Endothelial cell of umbilical vein (primary cell): ENCODE results near the gene MFAP2. TPM values are rescaled to one million over a fixed set of nuclear protein-coding genes. Genes with fewer than 3 reads are reported as not detected.

Experiments
- BruUV-seq: library from RNA; stranded (reverse); fragments of 400-500 nt; replicated peaks from 2 replicates; lab custom pipeline; 2021; lab: Mats Ljungman, UMichigan
- CTCF ChIA-PET: fragments of 300-600, 350-600 bp; sonication (Branson Sonifier 250); formaldehyde crosslinking; loops from one replicate; lab custom pipeline; 2021; ENCODE audit warnings: antibody characterized with exemption, inconsistent platforms; lab: Charles Lee
- POLR2A ChIA-PET: fragments of 300-600, 350-600 bp; sonication (Branson Sonifier 250); formaldehyde crosslinking; loops from one replicate; lab custom pipeline; 2021; ENCODE audit warnings: antibody characterized with exemption, inconsistent platforms; lab: Charles Lee
- DNase-seq: peaks from one replicate; pipeline ENCODE4 v3.0.0-alpha.2; 2011; ENCODE audit warnings: low read depth, low spot score
- FAIRE-seq: peaks from 2 replicates; lab custom pipeline; 2011; peaks lifted over from hg19 to GRCh38; lab: Jason Lieb, UNC
- H2AFZ ChIP-seq: 2 replicates; pipeline ENCODE4 v1.6.0; 2012; ENCODE audit warnings: low read depth, low read length, control low read depth, inconsistent platforms
- H3K27ac ChIP-seq: 2 replicates; pipeline ENCODE4 v1.5.1; 2011; ENCODE audit warnings: low read depth, mild to moderate bottlenecking, control low read depth, low read length, moderate library complexity; ENCODE audit not compliant: insufficient read depth
- H3K27me3 ChIP-seq, 2 experiments: 2 replicates each; pipeline versions ENCODE4 v1.6.0 to v1.6.1; 2011; ENCODE audit warnings: low read length in 2 of 2, mixed read lengths in 1 of 2; ENCODE audit not compliant: control insufficient read depth in 2 of 2, insufficient read depth in 2 of 2
- H3K36me3 ChIP-seq, 2 experiments: 2 replicates in 1 of 2; 3 replicates in 1 of 2; pipeline ENCODE4 v1.5.1; 2011; ENCODE audit warnings: low read length in 2 of 2, mild to moderate bottlenecking in 1 of 2, moderate library complexity in 1 of 2; ENCODE audit not compliant: control insufficient read depth in 2 of 2, insufficient read depth in 2 of 2; ENCODE audit errors: extremely low read depth in 1 of 2
- H3K4me1 ChIP-seq: 3 replicates; pipeline ENCODE4 v1.5.1; 2011; ENCODE audit warnings: mild to moderate bottlenecking, low read length; ENCODE audit not compliant: control insufficient read depth, insufficient read depth; ENCODE audit errors: extremely low read depth
- H3K4me2 ChIP-seq: 2 replicates; pipeline ENCODE4 v1.6.1; 2011; ENCODE audit warnings: low read length, control low read depth, mixed read lengths; ENCODE audit not compliant: insufficient read depth
- H3K4me3 ChIP-seq, 3 experiments: fragments of 200-600 bp in 1 of 3; sonication (generic), shearing (Covaris generic) in 1 of 3; replicated peaks in 1 of 3; 2 replicates each; pipeline ENCODE4 v1.5.1; 2011 to 2016; ENCODE audit warnings: control low read depth in 3 of 3, low read length in 3 of 3, mild to moderate bottlenecking in 2 of 3, inconsistent platforms in 1 of 3, low read depth in 1 of 3, moderate library complexity in 1 of 3; ENCODE audit not compliant: insufficient read depth in 1 of 3
- H3K79me2 ChIP-seq: 2 replicates; pipeline ENCODE4 v1.6.0; 2012; ENCODE audit warnings: low read length, inconsistent platforms; ENCODE audit not compliant: control insufficient read depth, insufficient read depth
- H3K9ac ChIP-seq: replicated peaks from 2 replicates; pipeline ENCODE3; 2011; ENCODE audit warnings: low read length, control low read depth; ENCODE audit not compliant: insufficient read depth; ENCODE audit errors: extremely low read depth
- H3K9me1 ChIP-seq: replicated peaks from 3 replicates; pipeline ENCODE4 v1.6.0; 2011; ENCODE audit warnings: mild to moderate bottlenecking, low read length; ENCODE audit not compliant: control insufficient read depth, insufficient read depth; ENCODE audit errors: extremely low read depth
- H3K9me3 ChIP-seq: replicated peaks from 2 replicates; pipeline ENCODE4 v1.5.1; 2012; ENCODE audit warnings: low read length, inconsistent platforms; ENCODE audit not compliant: control insufficient read depth, insufficient read depth
- H4K20me1 ChIP-seq: replicated peaks from 2 replicates; pipeline ENCODE3; 2011; ENCODE audit warnings: mild to moderate bottlenecking, low read length; ENCODE audit not compliant: control insufficient read depth, insufficient read depth; ENCODE audit errors: extremely low read depth
- CTCF ChIP-seq, 2 donors: IDR thresholded peaks; 1 replicate in 1 of 2; 2 replicates in 1 of 2; pipeline ENCODE4 v1.5.1; 2011; ENCODE audit warnings: low read length in 2 of 2, mild to moderate bottlenecking in 2 of 2, moderate library complexity in 2 of 2, control low read depth in 1 of 2, inconsistent platforms in 1 of 2, low read depth in 1 of 2; ENCODE audit not compliant: insufficient read depth in 1 of 2; ENCODE audit errors: extremely low read depth in 1 of 2
- EZH2 ChIP-seq: IDR thresholded peaks from 2 replicates; pipeline ENCODE4 v1.6.1; 2012; ENCODE audit warnings: borderline replicate concordance, low read depth, mild to moderate bottlenecking, moderate library complexity, low read length, inconsistent platforms; ENCODE audit not compliant: severe bottlenecking
- FOS ChIP-seq: IDR thresholded peaks from 2 replicates; pipeline ENCODE4 v1.6.1; 2011; ENCODE audit warnings: mild to moderate bottlenecking, low read length, moderate library complexity, borderline replicate concordance; ENCODE audit not compliant: insufficient read depth
- GATA2 ChIP-seq: IDR thresholded peaks from 2 replicates; pipeline ENCODE4 v1.7.0; 2011; ENCODE audit warnings: low read depth, mild to moderate bottlenecking, moderate library complexity, mixed read lengths, low read length; ENCODE audit not compliant: insufficient read length, insufficient read depth
- JUN ChIP-seq: IDR thresholded peaks from 2 replicates; pipeline ENCODE4 v1.6.1; 2011; ENCODE audit warnings: borderline replicate concordance, low read depth; ENCODE audit not compliant: insufficient read length, insufficient read depth
- MAX ChIP-seq: IDR thresholded peaks from 2 replicates; pipeline ENCODE4 v1.6.1; 2011; ENCODE audit not compliant: insufficient read depth, insufficient read length
- MYC ChIP-seq: IDR thresholded peaks from one replicate; pipeline ENCODE4 v1.6.1; 2011; ENCODE audit warnings: mild to moderate bottlenecking, low read depth, low read length
- POLR2A ChIP-seq: IDR thresholded peaks from 2 replicates; pipeline ENCODE4 v1.6.1; 2012; ENCODE audit warnings: low read depth, mild to moderate bottlenecking, control low read depth, low read length
- POLR2AphosphoS5 ChIP-seq: IDR thresholded peaks from 2 replicates; pipeline ENCODE4 v1.6.1; 2012; ENCODE audit warnings: low read depth, mild to moderate bottlenecking, control low read depth, low read length, moderate library complexity; ENCODE audit not compliant: insufficient read depth
- dilution Hi-C: fragments of 300-500 bp; cut with MboI; formaldehyde crosslinking; loops from one replicate; pipeline ENCODE4 v1.15.0; 2019; ENCODE audit warnings: low sequenced_read_pairs; ENCODE audit not compliant: extremely low pct_ligation_motif_present
- intact Hi-C: fragments of 100-400 bp; cut with micrococcal nuclease; formaldehyde crosslinking; loops from one replicate; pipeline ENCODE4 v1.10.0; 2022
- polyA plus RNA-seq, 4 experiments: library from polyadenylated mRNA; depleted of rRNA in 3 of 4; stranded (reverse) in 3 of 4; unstranded in 1 of 4; fragments of >200 nt; gene quantifications; 2 replicates each; pipeline versions ENCODE4 v1.2.1 to v1.2.3, GENCODE V29; 2011 to 2012; ENCODE audit warnings: missing spikeins in 1 of 4
- total RNA-seq: library from RNA; stranded (reverse); gene quantifications from 2 replicates; pipeline ENCODE4 v1.2.3, GENCODE V29; 2021

Gene MFAP2
- total and polyA plus RNA-seq, 2 donors (not counting 3 experiments of a cell fraction or from before 2014, with no cell fraction given), result 37.9 to 138 TPM

GRCh38 chr1:16925635-16926490 is 54.6 kb downstream of the MFAP2 start:
- Histone ChIP-seq H3K27ac (no peak overlapping the region), H3K79me2 (no peaks in the 10 kb centered on the region), H3K9me3 (no peaks in the 10 kb centered on the region), H3K4me3 (no peak overlapping the region), H3K4me1 (peaks cover 7% of the 10 kb centered on the region), H4K20me1 (no peaks in the 10 kb centered on the region), H2AFZ (no peak overlapping the region), H3K9me1 (no peaks in the 10 kb centered on the region), H3K4me2 (no peak overlapping the region), H3K36me3 (no peaks in the 10 kb centered on the region), H3K9ac (no peak overlapping the region), H3K27me3 (no peaks in the 10 kb centered on the region)
- POLR2A ChIA-PET, result interaction anchor here (0.6 kb wide), 1 partner anchor 15 kb away, joined by 12 read pairs; no protein-coding TSS in a partner anchor
- DNase-seq (no peak), FAIRE-seq (no peak)
- CTCF ChIA-PET, result interaction anchor here (1.1 kb wide), 1 partner anchor 8 kb away, joined by 4 read pairs; no protein-coding TSS in a partner anchor
- TF ChIP-seq MYC, result no peak
- no peak for TF ChIP-seq POLR2A
- TF ChIP-seq POLR2AphosphoS5, result no peak
- no peak for TF ChIP-seq MAX
- no peak for TF ChIP-seq JUN
- TF ChIP-seq CTCF (IDR thresholded peaks at IDR 0.05; ENCODE audit: extremely low read depth in 1 of 2, insufficient read depth in 1 of 2, low read depth in 1 of 2, low read length in 2 of 2), result no peak
- no peak for TF ChIP-seq FOS
- no peak for TF ChIP-seq EZH2
- no peak for TF ChIP-seq GATA2
- BruUV-seq, result no TSS peak
- dilution Hi-C loops, result no loop called here
- intact Hi-C loops, result no loop called here
